PC-3 (cell line): ENCODE measurements around the gene GAS7. TPM values are rescaled to one million over a fixed set of nuclear protein-coding genes. Genes with fewer than 3 reads are reported as not detected.

Experiments used
- ATAC-seq: fragments of 200-7000 bp; cut with Tn5 transposase; 2 replicates; pipeline ENCODE4 v1.9.1; 2020; ENCODE audit warnings: mild to moderate bottlenecking, moderate library complexity
- BruUV-seq: library from RNA; stranded (reverse); fragments of 400-500 nt; replicated peaks from 2 replicates; lab custom pipeline; 2021; lab: Mats Ljungman, UMichigan
- CTCF ChIA-PET: fragments of 300-600 bp; sonication (Branson Sonifier 250); formaldehyde crosslinking; loops from one replicate; lab custom pipeline; 2022; ENCODE audit warnings: antibody characterized with exemption; lab: Charles Lee
- POLR2A ChIA-PET: fragments of 300-600 bp; sonication (Branson Sonifier 250); formaldehyde crosslinking; loops from one replicate; lab custom pipeline; 2022; ENCODE audit warnings: antibody characterized with exemption; ENCODE audit not compliant: unreplicated experiment; lab: Charles Lee
- DNase-seq: peaks from one replicate; pipeline ENCODE4 v3.0.0-alpha.2; 2015
- H2AFZ ChIP-seq: fragments of 300-600 bp; sonication (generic); 2 replicates; pipeline ENCODE4 v1.6.0; 2016; ENCODE audit warnings: antibody characterized with exemption, low read length
- H3F3A ChIP-seq: fragments of 300-600 bp; sonication (generic); one replicate; pipeline ENCODE4 v1.6.0; 2017; ENCODE audit warnings: antibody characterized with exemption, low read length, control low read depth, mild to moderate bottlenecking; ENCODE audit not compliant: unreplicated experiment
- H3K27ac ChIP-seq: fragments of 300-600 bp; sonication (generic); 2 replicates; pipeline ENCODE4 v1.5.1; 2016; ENCODE audit warnings: mild to moderate bottlenecking, low read length
- H3K27me3 ChIP-seq: fragments of 300-600 bp; sonication (generic); 2 replicates; pipeline ENCODE4 v1.6.1; 2016; ENCODE audit warnings: low read length, mixed read lengths
- H3K36me3 ChIP-seq: fragments of 300-600 bp; sonication (generic); 2 replicates; pipeline ENCODE4 v1.6.1; 2016; ENCODE audit warnings: low read depth, mixed run types, low read length, mixed read lengths
- H3K4me1 ChIP-seq: fragments of 300-600 bp; sonication (generic); 2 replicates; pipeline ENCODE4 v1.5.1; 2016; ENCODE audit warnings: low read length; ENCODE audit not compliant: insufficient read depth
- H3K4me2 ChIP-seq: fragments of 300-600 bp; sonication (generic); 2 replicates; pipeline ENCODE4 v1.6.0; 2016; ENCODE audit warnings: low read length
- H3K4me3 ChIP-seq: fragments of 300-600 bp; sonication (generic); 2 replicates; pipeline ENCODE4 v1.5.1; 2016; ENCODE audit warnings: mild to moderate bottlenecking, low read length, mixed read lengths
- H3K79me2 ChIP-seq: fragments of 300-600 bp; sonication (generic); 2 replicates; pipeline ENCODE4 v1.6.1; 2017; ENCODE audit warnings: low read length, mixed read lengths
- H3K9ac ChIP-seq: fragments of 300-600 bp; sonication (generic); 2 replicates; pipeline ENCODE4 v1.6.0; 2016; ENCODE audit warnings: mild to moderate bottlenecking, low read length
- H3K9me2 ChIP-seq: fragments of 300-600 bp; sonication (generic); replicated peaks from 2 replicates; pipeline ENCODE4 v1.6.1; 2016; ENCODE audit warnings: mixed run types, low read length, mixed read lengths
- H3K9me3 ChIP-seq: fragments of 300-600 bp; sonication (generic); 2 replicates; pipeline ENCODE4 v1.6.1; 2016; ENCODE audit warnings: low read length, mixed read lengths
- H4K20me1 ChIP-seq: fragments of 300-600 bp; sonication (generic); 2 replicates; pipeline ENCODE4 v1.6.1; 2016; ENCODE audit warnings: low read length, mixed read lengths
- CTCF ChIP-seq: fragments of 300-600 bp; sonication (generic); conservative IDR thresholded peaks from 2 replicates; pipeline ENCODE4 v1.5.1; 2017; ENCODE audit warnings: antibody characterized with exemption, low read depth, mild to moderate bottlenecking, low read length
- EZH2 ChIP-seq: fragments of 300-600 bp; sonication (generic); IDR thresholded peaks from one replicate; pipeline ENCODE4 v1.6.1; 2017; ENCODE audit warnings: antibody characterized with exemption, mild to moderate bottlenecking, low read length; ENCODE audit not compliant: unreplicated experiment
- EZH2phosphoT487 ChIP-seq: fragments of 300-600 bp; sonication (generic); IDR thresholded peaks from 2 replicates; pipeline ENCODE4 v1.6.1; 2018; ENCODE audit warnings: mild to moderate bottlenecking, antibody characterized with exemption, low read length, borderline replicate concordance
- intact Hi-C: fragments of 100-400 bp; cut with micrococcal nuclease; formaldehyde crosslinking; loops from 2 replicates; pipeline ENCODE4 v1.9.0; 2023
- total RNA-seq: library from RNA; depleted of rRNA; stranded (reverse); fragments of >200 nt; gene quantifications from 2 replicates; pipeline ENCODE4 v1.2.3, GENCODE V29; 2014

The GAS7 gene
- total RNA-seq, 1 experiment from 2014 or later, result not detected

GRCh38 chr17:9912121-9913099, 286.0 kb downstream of the GAS7 start:
- ChIA-PET POLR2A (no interaction called here), CTCF (no interaction called here)
- no peaks in the 10 kb centered on the region for H3K36me3 ChIP-seq
- H3F3A ChIP-seq, result no peaks in the 10 kb centered on the region
- ATAC-seq (no peak), DNase-seq (no peak)
- BruUV-seq, result no TSS peak
- no peak overlapping the region for H3K4me3 ChIP-seq
- H3K9me3 ChIP-seq, result no peaks in the 10 kb centered on the region
- intact Hi-C loops, result no loop called here
- H3K9ac ChIP-seq, result no peak overlapping the region
- H3K4me1 ChIP-seq, result no peaks in the 10 kb centered on the region
- H3K27me3 ChIP-seq, result peaks cover 29% of the 10 kb centered on the region; the same call in 1 of the 2 replicates
- H3K9me2 ChIP-seq, result no peaks in the 10 kb centered on the region
- H3K27ac ChIP-seq, result no peak overlapping the region
- H4K20me1 ChIP-seq, result no peaks in the 10 kb centered on the region
- H3K4me2 ChIP-seq, result no peak overlapping the region
- TF ChIP-seq EZH2phosphoT487, result no peak
- TF ChIP-seq CTCF, result no peak
- TF ChIP-seq EZH2, result no peak
- H2AFZ ChIP-seq, result no peak overlapping the region
- H3K79me2 ChIP-seq, result no peaks in the 10 kb centered on the region

GRCh38 chr17:9911089-9911488, 287.3 kb downstream of the GAS7 start:
- Histone ChIP-seq H3K27ac (no peak overlapping the region), H3K79me2 (no peaks in the 10 kb centered on the region), H3K4me3 (no peak overlapping the region), H3K4me2 (no peak overlapping the region), H3K9me2 (no peaks in the 10 kb centered on the region), H3K27me3 (peaks cover 29% of the 10 kb centered on the region; the same call in 1 of the 2 replicates), H3F3A (no peaks in the 10 kb centered on the region), H3K36me3 (no peaks in the 10 kb centered on the region), H3K9me3 (no peaks in the 10 kb centered on the region), H2AFZ (no peak overlapping the region), H4K20me1 (no peaks in the 10 kb centered on the region), H3K4me1 (no peaks in the 10 kb centered on the region), H3K9ac (no peak overlapping the region)
- CTCF ChIA-PET, result no interaction called here
- intact Hi-C loops, result no loop called here
- POLR2A ChIA-PET, result no interaction called here
- BruUV-seq, result no TSS peak
- TF ChIP-seq EZH2 (no peak), CTCF (no peak), EZH2phosphoT487 (no peak)
- DNase-seq (no peak), ATAC-seq (no peak)

- Histone ChIP-seq H2AFZ (no peak overlapping the region), H3K9ac (no peak overlapping the region), H3K9me3 (no peaks in the 10 kb centered on the region), H3K27me3 (0 out of 2 replicates have a peak, but pooled peaks cover 18% of the 10 kb centered on the region), H3K4me1 (no peaks in the 10 kb centered on the region), H3K4me3 (no peak overlapping the region), H4K20me1 (no peaks in the 10 kb centered on the region), H3K27ac (no peak overlapping the region), H3K79me2 (no peaks in the 10 kb centered on the region), H3F3A (no peaks in the 10 kb centered on the region), H3K36me3 (no peaks in the 10 kb centered on the region; the same call in 1 of the 2 replicates), H3K9me2 (no peaks in the 10 kb centered on the region), H3K4me2 (no peak overlapping the region)
- BruUV-seq, result no TSS peak
- DNase-seq (no peak), ATAC-seq (no peak)
- TF ChIP-seq EZH2phosphoT487 (no peak), EZH2 (no peak), CTCF (no peak)
- ChIA-PET CTCF (no interaction called here), POLR2A (no interaction called here)
- intact Hi-C loops, result no loop called here
These were observed 289.8 kb downstream of the GAS7 start for GRCh38 chr17:9908649-9909042.
